ENCODE measurements around the gene TRMT10B. TPM values are rescaled to one million over a fixed set of nuclear protein-coding genes. Genes with fewer than 3 reads are reported as not detected.

Gene TRMT10B
- polyA plus RNA-seq, 3 donors: 5.2 to 12.4 (median 9.4) TPM

GRCh38 chr9:37801287-37801850 lies 47.8 kb downstream of the TRMT10B start:
- Histone ChIP-seq H4K20me1 (ENCODE audit: insufficient read depth, low read length) (peaks cover 36% of the 10 kb centered on the region), H3K9ac (ENCODE audit: insufficient read depth, low read length, poor library complexity, severe bottlenecking) (peak overlapping the region; percentile 83), H3K9me3 (replicated peaks in 1 of 2; ENCODE audit: control insufficient read depth in 1 of 2, insufficient read depth in 1 of 2, low read length in 2 of 2) (no peaks in the 10 kb centered on the region), H3K4me1 (ENCODE audit: control insufficient read depth in 1 of 2, insufficient read depth in 2 of 2, low read length in 2 of 2) (peaks cover 28 to 42% of the 10 kb centered on the region in 2 donors), H2AFZ (ENCODE audit: insufficient read depth, low read depth, low read length, poor library complexity, severe bottlenecking) (peak overlapping the region; percentile 95), H3K79me2 (ENCODE audit: insufficient read depth, low read length) (peaks cover 58% of the 10 kb centered on the region), H3K4me3 (replicated peaks in 1 of 3; ENCODE audit: low read depth in 2 of 3, low read length in 3 of 3) (peak overlapping the region; percentile 77 to 90 (median 85)), H3K36me3 (replicated peaks in 1 of 2; ENCODE audit: control insufficient read depth in 1 of 2, insufficient read depth in 2 of 2, low read length in 2 of 2) (peaks cover 0 to 4% of the 10 kb centered on the region in 2 donors), H3K4me2 (replicated peaks; ENCODE audit: extremely low read depth, low read length, poor library complexity, severe bottlenecking) (peak overlapping the region; percentile 92), H3K27me3 (ENCODE audit: control insufficient read depth in 2 of 2, insufficient read depth in 2 of 2, low read length in 2 of 2) (no peaks in the 10 kb centered on the region), H3K27ac (ENCODE audit: low read depth in 1 of 2, low read length in 2 of 2) (peak overlapping the region in 1 of 2 donors; percentile 83)
- H3K27ac Mint-ChIP-seq: peak overlapping the region in 5 of 7 donors; percentile 33 to 72 (median 50)
- WGBS (ENCODE audit: insufficient coverage): 3% methylated on average over 43 of the region's 45 CpGs
- intact Hi-C loops (cut with micrococcal nuclease): loop anchor here (5.0 to 10.0 kb wide), 4 partner anchors 101 to 317 kb away; partner anchors contain the start of genes POLR1E (in 1 of the 2), SLC25A51 (in 1 of the 2) and TOMM5 (in 1 of the 2)
- H3K27me3 Mint-ChIP-seq (ENCODE audit: low read depth in 3 of 3): peaks cover 0 to 1% (median 1%) of the 10 kb centered on the region in 3 donors
- DNase-seq: no peak
- H3K9me3 Mint-ChIP-seq: no peaks in the 10 kb centered on the region
- H3K4me3 Mint-ChIP-seq: peak overlapping the region; percentile 92 to 98
- TF ChIP-seq CTCF (IDR thresholded peaks at IDR 0.05): no peak
- H3K4me1 Mint-ChIP-seq: peaks cover 39% of the 10 kb centered on the region
- H3K36me3 Mint-ChIP-seq: peaks cover 10% of the 10 kb centered on the region in 2 donors

- H3K27ac Mint-ChIP-seq: peak overlapping the region in 1 of 7 donors; percentile 72
- H3K9me3 Mint-ChIP-seq: no peaks in the 10 kb centered on the region
- peaks cover 10% of the 10 kb centered on the region in 2 donors for H3K36me3 Mint-ChIP-seq
- Histone ChIP-seq H3K79me2 (ENCODE audit: insufficient read depth, low read length) (peaks cover 62% of the 10 kb centered on the region), H3K4me1 (ENCODE audit: control insufficient read depth in 1 of 2, insufficient read depth in 2 of 2, low read length in 2 of 2) (peaks cover 26 to 35% of the 10 kb centered on the region in 2 donors), H3K4me2 (replicated peaks; ENCODE audit: extremely low read depth, low read length, poor library complexity, severe bottlenecking) (peak overlapping the region; percentile 92), H3K27ac (ENCODE audit: low read depth in 1 of 2, low read length in 2 of 2) (no peak overlapping the region), H3K4me3 (replicated peaks in 1 of 3; ENCODE audit: low read depth in 2 of 3, low read length in 3 of 3) (peak overlapping the region in 2 of 3 experiments; percentile 77 to 90), H3K9ac (ENCODE audit: insufficient read depth, low read length, poor library complexity, severe bottlenecking) (peak overlapping the region; percentile 83), H4K20me1 (ENCODE audit: insufficient read depth, low read length) (peaks cover 40% of the 10 kb centered on the region), H3K27me3 (ENCODE audit: control insufficient read depth in 2 of 2, insufficient read depth in 2 of 2, low read length in 2 of 2) (no peaks in the 10 kb centered on the region), H2AFZ (ENCODE audit: insufficient read depth, low read depth, low read length, poor library complexity, severe bottlenecking) (peak overlapping the region; percentile 95), H3K9me3 (replicated peaks in 1 of 2; ENCODE audit: control insufficient read depth in 1 of 2, insufficient read depth in 1 of 2, low read length in 2 of 2) (no peaks in the 10 kb centered on the region), H3K36me3 (replicated peaks in 1 of 2; ENCODE audit: control insufficient read depth in 1 of 2, insufficient read depth in 2 of 2, low read length in 2 of 2) (peaks cover 0 to 5% of the 10 kb centered on the region in 2 donors)
- H3K4me3 Mint-ChIP-seq: peak overlapping the region; percentile 92 to 98
- intact Hi-C loops (cut with micrococcal nuclease): loop anchor here (5.0 to 10.0 kb wide), 4 partner anchors 100 to 317 kb away; partner anchors contain the start of genes POLR1E (in 1 of the 2), SLC25A51 (in 1 of the 2) and TOMM5 (in 1 of the 2)
- no peak for TF ChIP-seq CTCF (IDR thresholded peaks at IDR 0.05)
- 74% methylated on average over 3 of the region's 10 CpGs for WGBS (ENCODE audit: insufficient coverage)
- H3K4me1 Mint-ChIP-seq: peaks cover 33% of the 10 kb centered on the region
- no peak for DNase-seq
- peaks cover 0 to 1% (median 0%) of the 10 kb centered on the region in 3 donors for H3K27me3 Mint-ChIP-seq (ENCODE audit: low read depth in 3 of 3)
Measured at GRCh38 chr9:37801959-37802711, 48.5 kb downstream of the TRMT10B start.

Data from CD14-positive monocyte (primary cell).